GM12891 (cell line): ENCODE measurements around the gene AMIGO3.

Source experiments
- PAX5 ChIP-seq: IDR thresholded peaks from 2 replicates; pipeline ENCODE4 v1.6.1; 2011; ENCODE audit warnings: low read length, moderate library complexity, mild to moderate bottlenecking; ENCODE audit not compliant: insufficient read depth, severe bottlenecking
- POLR2A ChIP-seq: IDR thresholded peaks from 2 replicates; pipeline ENCODE4 v1.6.1; 2011; ENCODE audit warnings: low read depth, low read length, control low read depth
- POLR2AphosphoS5 ChIP-seq: IDR thresholded peaks from 2 replicates; pipeline ENCODE4 v1.6.1; 2011; ENCODE audit warnings: low read depth, low read length, control low read depth

- TF ChIP-seq POLR2A (no peak), POLR2AphosphoS5 (no peak), PAX5 (no peak)
Measured at GRCh38 chr3:49754536-49754935, 35.1 kb upstream of the AMIGO3 start.
